Muscle of back (tissue), 11 donors: ENCODE measurements around the gene C1orf198. TPM values are rescaled to one million over a fixed set of nuclear protein-coding genes. Genes with fewer than 3 reads are reported as not detected.

ENCODE experiments used
- DNase-seq, 3 donors: peaks; one replicate each; pipeline versions ENCODE4 v3.0.0 to v3.0.0-alpha.2; 2013
- polyA plus RNA-seq, 10 donors: library from polyadenylated mRNA; unstranded; fragments of 120-200 nt; gene quantifications; one replicate each; pipeline ENCODE4 v1.2.1, GENCODE V29; 2013; ENCODE audit not compliant: insufficient read length in 10 of 10

C1orf198 gene
- polyA plus RNA-seq, 10 donors = 60.8 to 86.4 (median 74.4) TPM

DNA sequence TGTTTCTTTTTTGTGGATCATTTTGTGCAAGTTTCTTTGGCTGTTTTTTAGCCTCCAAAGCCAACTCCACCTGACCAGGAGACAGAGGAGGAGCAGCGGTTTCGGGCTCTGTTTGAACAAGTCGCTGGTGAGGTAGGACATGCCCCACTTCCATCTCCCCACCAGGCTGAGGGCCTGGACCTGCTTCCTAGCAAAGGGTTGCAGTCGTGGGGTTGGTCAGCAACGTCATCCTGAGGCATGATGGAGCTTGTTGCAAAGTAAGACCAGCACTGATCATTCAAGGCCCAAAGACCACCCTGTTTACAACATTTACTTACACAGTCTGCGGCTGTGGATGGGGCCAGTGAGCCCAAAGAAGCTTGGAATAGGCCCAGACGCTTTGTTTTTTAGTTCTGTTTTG, 80.8 kb downstream of the C1orf198 start:
- DNase-seq = no peak

Other genes with a start within 250 kb of the C1orf198 start
- 10 to 100 TPM; 18.1 to 26.2 (median 21.3) TPM for gene COG2, start 226.0 kb downstream of the C1orf198 start, polyA plus RNA-seq
- 10 to 100 TPM in 8 of 10 donors, 1 to 10 TPM in 2; 3.3 to 22.0 (median 12.9) TPM for gene AGT, start 154.4 kb downstream of the C1orf198 start, polyA plus RNA-seq
- gene CAPN9, start 121.1 kb downstream of the C1orf198 start, polyA plus RNA-seq = 1 to 10 TPM in 4 of 10 donors, under 1 TPM in 6; 0.50 to 1.3 (median 0.83) TPM
- gene TTC13, start 110.3 kb upstream of the C1orf198 start, polyA plus RNA-seq = 10 to 100 TPM; 11.5 to 24.8 (median 18.8) TPM
- gene ARV1, start 110.6 kb upstream of the C1orf198 start, polyA plus RNA-seq = 10 to 100 TPM; 12.7 to 18.0 (median 15.2) TPM
- gene FAM89A, start 171.7 kb upstream of the C1orf198 start, polyA plus RNA-seq = 10 to 100 TPM in 2 of 10 donors, 1 to 10 TPM in 8; 7.0 to 12.1 (median 8.3) TPM